Upper lobe of right lung (tissue), 1 donor: ENCODE results near the gene VAPA. TPM values are rescaled to one million over a fixed set of nuclear protein-coding genes. Genes with fewer than 3 reads are reported as not detected.
A peak's percentile ranks its signal among the peaks of the same experiment; 100 is the strongest.

Experiments
- ATAC-seq: fragments of 200-7000 bp; cut with Tn5 transposase; one replicate; pipeline ENCODE4 v1.9.1; 2020; ENCODE audit warnings: mild to moderate bottlenecking, moderate library complexity
- DNase-seq: peaks from one replicate; pipeline ENCODE4 v3.0.0-alpha.2; 2020
- H3K27ac ChIP-seq: fragments of 200-600 bp; one replicate; pipeline ENCODE4 v1.8.0; 2022
- H3K27me3 ChIP-seq: fragments of 200-600 bp; one replicate; pipeline ENCODE4 v1.8.0; 2022; ENCODE audit warnings: mild to moderate bottlenecking
- H3K36me3 ChIP-seq: fragments of 200-600 bp; one replicate; pipeline ENCODE4 v1.8.0; 2022
- H3K4me1 ChIP-seq: fragments of 200-600 bp; one replicate; pipeline ENCODE4 v1.8.0; 2022
- H3K4me3 ChIP-seq: fragments of 200-600 bp; one replicate; pipeline ENCODE4 v1.8.0; 2022; ENCODE audit warnings: mild to moderate bottlenecking
- H3K9me3 ChIP-seq: fragments of 200-600 bp; one replicate; pipeline ENCODE4 v1.8.0; 2022
- CTCF ChIP-seq: fragments of 200-600 bp; IDR thresholded peaks from one replicate; pipeline ENCODE4 v1.8.0; 2022; ENCODE audit warnings: antibody characterized with exemption
- intact Hi-C: fragments of 100-400 bp; cut with DNase I; formaldehyde crosslinking; loops from one replicate; pipeline ENCODE4 v1.11.0; 2022
- total RNA-seq: library from RNA; stranded (reverse); fragmentation: NEBNext Ultra II Directional; extraction: Animal tissue kit (Norgen Biotek cat#: 25700); gene quantifications from one replicate; pipeline ENCODE4 v1.2.1, GENCODE V29; 2021
- donor health status: DM: no; HTN: yes; CAD: no; lungs with severe emphysema.

VAPA gene
- total RNA-seq, 1 donor from 2014 or later, result 225 TPM

DNA sequence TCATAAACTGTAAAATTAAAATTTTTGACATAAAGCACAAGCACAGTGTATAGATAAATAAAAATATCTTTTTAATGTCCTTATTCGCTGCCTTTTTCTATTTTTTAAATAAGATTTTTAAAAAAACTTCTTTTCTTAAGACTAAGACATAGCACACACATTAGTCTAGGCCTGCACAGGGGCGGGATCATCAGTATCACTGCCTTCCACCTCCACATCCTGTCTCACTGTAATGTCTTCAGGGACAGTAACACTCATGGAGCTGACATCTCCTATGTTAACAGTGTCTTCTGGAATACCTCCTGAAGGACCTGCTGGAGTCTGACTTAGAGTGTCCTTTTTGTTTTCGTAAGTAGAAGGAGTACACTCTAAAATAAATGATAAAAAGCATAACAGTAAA lies 33.0 kb downstream of the VAPA start:
- Histone ChIP-seq H3K9me3 (no peaks in the 10 kb centered on the region), H3K4me3 (no peak overlapping the region), H3K27ac (no peak overlapping the region), H3K4me1 (peaks cover 8% of the 10 kb centered on the region), H3K27me3 (no peaks in the 10 kb centered on the region), H3K36me3 (peaks cover 89% of the 10 kb centered on the region)
- DNase-seq, result no peak
- intact Hi-C loops, result no loop called here
- ATAC-seq, result no peak
- TF ChIP-seq CTCF, result no peak

GRCh38 chr18:9947248-9947647 lies 33.4 kb downstream of the VAPA start:
- Histone ChIP-seq H3K27ac (no peak overlapping the region), H3K27me3 (no peaks in the 10 kb centered on the region), H3K36me3 (peaks cover 87% of the 10 kb centered on the region), H3K4me1 (peaks cover 8% of the 10 kb centered on the region), H3K9me3 (no peaks in the 10 kb centered on the region), H3K4me3 (no peak overlapping the region)
- TF ChIP-seq CTCF, result no peak
- no peak for ATAC-seq
- no peak for DNase-seq
- intact Hi-C loops, result no loop called here

DNA sequence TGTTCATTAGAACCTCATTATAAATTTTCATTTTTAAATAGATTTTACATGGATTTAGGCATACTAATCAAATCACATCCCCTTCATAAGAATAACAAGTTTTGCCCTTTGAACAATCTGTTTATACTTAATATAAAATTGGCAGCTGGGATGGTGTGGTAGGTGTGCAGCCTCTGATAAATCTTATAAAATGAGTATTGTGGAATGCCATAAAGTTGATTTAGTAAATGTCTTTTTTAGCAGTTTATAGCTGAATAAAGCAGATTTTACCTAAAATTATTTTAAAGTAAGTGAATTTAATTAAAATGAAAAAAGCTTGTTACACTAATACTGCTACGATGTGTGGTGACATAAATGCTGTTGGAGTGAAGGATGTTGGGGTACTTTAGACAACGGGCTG lies 35.5 kb downstream of the VAPA start:
- H3K27ac ChIP-seq, result no peak overlapping the region
- intact Hi-C loops, result no loop called here

DNA sequence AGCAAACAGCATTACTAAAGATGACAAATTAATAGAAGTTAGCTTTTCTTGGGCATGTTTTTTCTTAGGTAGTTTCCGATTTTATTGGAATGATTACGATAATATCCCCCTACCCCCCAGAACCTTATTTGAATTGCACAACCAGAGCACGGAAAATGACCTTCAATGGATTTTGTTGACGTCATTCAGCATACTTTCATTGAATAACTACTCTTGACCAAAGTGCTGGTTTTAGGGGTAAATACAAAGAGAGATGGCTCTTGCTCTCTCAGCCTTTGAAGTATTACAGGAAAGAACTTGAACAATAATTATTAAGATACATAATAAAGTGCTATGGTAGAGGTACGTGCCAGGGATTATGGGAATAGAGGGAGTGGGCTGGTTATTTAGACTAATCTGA lies 36.0 kb downstream of the VAPA start:
- H3K4me3 ChIP-seq, result no peak overlapping the region
- peaks cover 92% of the 10 kb centered on the region for H3K36me3 ChIP-seq
- no peaks in the 10 kb centered on the region for H3K9me3 ChIP-seq
- ATAC-seq (no peak), DNase-seq (no peak)
- TF ChIP-seq CTCF, result no peak
- no peaks in the 10 kb centered on the region for H3K27me3 ChIP-seq
- H3K27ac ChIP-seq, result no peak overlapping the region
- intact Hi-C loops, result no loop called here
- peaks cover 8% of the 10 kb centered on the region for H3K4me1 ChIP-seq

More for the DNA sequence above, 35.5 kb downstream of the VAPA start:
- no peak for TF ChIP-seq CTCF
- Histone ChIP-seq H3K4me1 (peaks cover 8% of the 10 kb centered on the region), H3K9me3 (no peaks in the 10 kb centered on the region), H3K4me3 (no peak overlapping the region), H3K27me3 (no peaks in the 10 kb centered on the region), H3K36me3 (peaks cover 92% of the 10 kb centered on the region)
- ATAC-seq (no peak), DNase-seq (no peak)

DNA sequence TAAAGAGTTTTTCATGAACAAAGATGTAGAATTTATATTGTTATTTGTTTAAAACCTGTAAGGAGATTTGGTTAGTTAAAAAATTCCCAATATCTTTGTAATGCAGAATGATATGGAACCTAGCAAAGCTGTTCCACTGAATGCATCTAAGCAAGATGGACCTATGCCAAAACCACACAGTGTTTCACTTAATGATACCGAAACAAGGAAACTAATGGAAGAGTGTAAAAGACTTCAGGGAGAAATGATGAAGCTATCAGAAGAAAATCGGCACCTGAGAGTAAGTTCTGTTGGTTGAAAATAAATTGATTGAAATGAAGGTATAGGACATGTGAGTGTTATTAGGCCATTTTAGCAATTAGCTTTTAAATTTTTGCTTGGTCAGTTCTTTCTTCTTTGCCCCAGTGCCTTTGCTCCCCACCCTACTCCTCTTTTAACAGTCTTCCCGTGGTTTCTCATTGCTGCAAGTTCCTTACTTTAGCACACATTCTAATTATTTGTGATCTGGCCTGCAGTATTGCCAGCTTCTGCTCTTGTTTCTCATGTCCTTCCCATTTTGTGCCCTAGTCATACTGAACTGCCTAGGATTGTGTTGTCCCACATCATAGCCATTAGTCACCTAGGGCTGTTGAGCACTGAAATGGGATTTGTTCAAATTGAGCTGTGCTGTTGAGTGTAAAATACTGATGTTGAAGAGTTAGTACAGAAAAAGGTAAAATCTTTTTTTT lies 36.6 kb downstream of the VAPA start:
- intact Hi-C loops, result no loop called here
- H3K27me3 ChIP-seq, result no peaks in the 10 kb centered on the region
- no peak overlapping the region for H3K4me3 ChIP-seq
- peaks cover 92% of the 10 kb centered on the region for H3K36me3 ChIP-seq
- peak overlapping the region; percentile 1 for H3K27ac ChIP-seq
- ATAC-seq (peak; percentile 66), DNase-seq (no peak)
- no peak for TF ChIP-seq CTCF
- peaks cover 8% of the 10 kb centered on the region for H3K4me1 ChIP-seq
- H3K9me3 ChIP-seq, result no peaks in the 10 kb centered on the region
